ENCODE data around the gene UGT1A7.

UGT1A7 gene

GRCh38 chr2:233821196-233821595 lies 139.5 kb downstream of the UGT1A7 start:
- Histone ChIP-seq H3K9me3 (no peaks in the 10 kb centered on the region), H3K36me3 (no peaks in the 10 kb centered on the region), H3K27me3 (no peaks in the 10 kb centered on the region), H3K4me3 (ENCODE audit: low read depth, low read length) (no peak overlapping the region), H3K4me1 (peaks cover 13% of the 10 kb centered on the region)
- no peak for DNase-seq
- TF ChIP-seq, protein P1, sequence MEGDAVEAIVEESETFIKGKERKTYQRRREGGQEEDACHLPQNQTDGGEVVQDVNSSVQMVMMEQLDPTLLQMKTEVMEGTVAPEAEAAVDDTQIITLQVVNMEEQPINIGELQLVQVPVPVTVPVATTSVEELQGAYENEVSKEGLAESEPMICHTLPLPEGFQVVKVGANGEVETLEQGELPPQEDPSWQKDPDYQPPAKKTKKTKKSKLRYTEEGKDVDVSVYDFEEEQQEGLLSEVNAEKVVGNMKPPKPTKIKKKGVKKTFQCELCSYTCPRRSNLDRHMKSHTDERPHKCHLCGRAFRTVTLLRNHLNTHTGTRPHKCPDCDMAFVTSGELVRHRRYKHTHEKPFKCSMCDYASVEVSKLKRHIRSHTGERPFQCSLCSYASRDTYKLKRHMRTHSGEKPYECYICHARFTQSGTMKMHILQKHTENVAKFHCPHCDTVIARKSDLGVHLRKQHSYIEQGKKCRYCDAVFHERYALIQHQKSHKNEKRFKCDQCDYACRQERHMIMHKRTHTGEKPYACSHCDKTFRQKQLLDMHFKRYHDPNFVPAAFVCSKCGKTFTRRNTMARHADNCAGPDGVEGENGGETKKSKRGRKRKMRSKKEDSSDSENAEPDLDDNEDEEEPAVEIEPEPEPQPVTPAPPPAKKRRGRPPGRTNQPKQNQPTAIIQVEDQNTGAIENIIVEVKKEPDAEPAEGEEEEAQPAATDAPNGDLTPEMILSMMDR (IDR thresholded peaks at IDR 0.05; ENCODE audit: low read depth, low read length): no peak

- TF ChIP-seq, protein P1 (IDR thresholded peaks at IDR 0.05; ENCODE audit: low read depth, low read length): no peak
- no peaks in the 10 kb centered on the region for H3K36me3 ChIP-seq
- H3K9me3 ChIP-seq: no peaks in the 10 kb centered on the region
- peaks cover 10% of the 10 kb centered on the region for H3K4me1 ChIP-seq
- H3K27me3 ChIP-seq: no peaks in the 10 kb centered on the region
- no peak for DNase-seq
- no peak overlapping the region for H3K4me3 ChIP-seq (ENCODE audit: low read depth, low read length)
Observed at GRCh38 chr2:233821709-233822100, 140.0 kb downstream of the UGT1A7 start.

GRCh38 chr2:233822101-233822771 lies 140.5 kb downstream of the UGT1A7 start:
- TF ChIP-seq, protein P1 (IDR thresholded peaks at IDR 0.05; ENCODE audit: low read depth, low read length): no peak
- no peaks in the 10 kb centered on the region for H3K27me3 ChIP-seq

More at GRCh38 chr2:233822101-233822771, 140.5 kb downstream of the UGT1A7 start:
- no peak for DNase-seq
- Histone ChIP-seq H3K9me3 (no peaks in the 10 kb centered on the region), H3K4me3 (ENCODE audit: low read depth, low read length) (no peak overlapping the region), H3K36me3 (no peaks in the 10 kb centered on the region), H3K4me1 (peaks cover 5% of the 10 kb centered on the region)
